Ammon's horn (tissue), 1 donor: ENCODE measurements around the gene OPN1SW.

Source experiments
- DNase-seq: peaks from one replicate; pipeline ENCODE4 v3.0.0-alpha.2; 2016; ENCODE audit warnings: low spot score

OPN1SW gene, protein sequence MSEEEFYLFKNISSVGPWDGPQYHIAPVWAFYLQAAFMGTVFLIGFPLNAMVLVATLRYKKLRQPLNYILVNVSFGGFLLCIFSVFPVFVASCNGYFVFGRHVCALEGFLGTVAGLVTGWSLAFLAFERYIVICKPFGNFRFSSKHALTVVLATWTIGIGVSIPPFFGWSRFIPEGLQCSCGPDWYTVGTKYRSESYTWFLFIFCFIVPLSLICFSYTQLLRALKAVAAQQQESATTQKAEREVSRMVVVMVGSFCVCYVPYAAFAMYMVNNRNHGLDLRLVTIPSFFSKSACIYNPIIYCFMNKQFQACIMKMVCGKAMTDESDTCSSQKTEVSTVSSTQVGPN

DNA sequence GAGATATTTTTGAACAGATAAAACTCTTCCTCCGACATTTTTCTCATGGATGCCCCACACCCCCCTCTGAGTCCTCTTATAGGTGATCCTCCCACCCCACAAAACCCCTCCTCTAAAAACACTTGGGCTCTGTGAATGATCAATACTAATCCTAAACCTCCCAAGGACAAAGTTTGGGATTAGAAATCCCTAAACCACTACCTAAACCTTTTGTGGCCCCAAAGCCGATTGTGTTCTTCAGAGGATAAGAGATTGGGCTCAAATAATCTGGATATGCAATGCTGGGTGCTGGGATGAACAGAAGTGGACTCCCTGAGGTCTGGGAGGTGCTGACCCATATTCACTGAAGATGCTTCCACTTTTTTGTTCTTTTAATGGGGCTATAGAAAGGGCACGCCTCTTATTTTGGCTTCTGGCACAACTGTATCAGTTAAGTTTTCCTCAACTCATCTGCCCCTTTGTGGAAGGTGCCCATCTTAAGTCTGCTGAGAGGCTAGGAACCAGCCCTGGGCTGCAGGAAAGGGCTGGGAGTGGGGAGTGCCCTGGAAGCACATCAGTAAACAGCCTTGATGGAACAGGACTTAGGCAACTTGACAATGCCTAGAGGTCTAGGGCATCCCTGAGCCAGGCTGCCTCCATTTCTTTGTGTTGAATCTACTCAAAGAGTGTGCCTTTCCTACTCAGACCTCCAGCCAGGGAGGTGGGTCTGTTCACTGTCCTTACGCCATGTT, at the start of gene OPN1SW:
Gene OPN1SW, minus strand, starts transcription at position 51 of the 731 bp plus-strand sequence. Its CDS starts 13 bp downstream, at position 38.
- no peak for DNase-seq

DNA sequence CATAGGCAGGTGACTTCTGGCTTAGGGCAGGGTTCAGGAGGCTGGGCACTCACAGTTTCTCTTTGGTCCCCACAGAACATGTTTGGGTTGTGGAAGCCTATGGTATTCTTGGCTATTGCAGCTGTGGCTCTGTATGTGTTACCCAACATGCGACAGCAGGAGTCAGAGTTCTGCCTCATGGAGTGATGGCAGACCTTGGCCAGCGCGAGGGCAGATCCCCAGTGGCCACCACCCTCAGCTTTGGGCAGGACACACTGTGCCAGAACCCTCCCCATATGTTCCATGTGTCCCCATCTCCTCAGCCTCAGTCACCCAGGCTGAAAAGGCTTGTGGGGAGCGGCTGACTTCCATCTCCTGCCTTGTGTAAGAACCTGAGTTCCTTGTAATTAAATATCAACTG, 46.1 kb upstream of the OPN1SW start:
- DNase-seq, result no peak

DNA sequence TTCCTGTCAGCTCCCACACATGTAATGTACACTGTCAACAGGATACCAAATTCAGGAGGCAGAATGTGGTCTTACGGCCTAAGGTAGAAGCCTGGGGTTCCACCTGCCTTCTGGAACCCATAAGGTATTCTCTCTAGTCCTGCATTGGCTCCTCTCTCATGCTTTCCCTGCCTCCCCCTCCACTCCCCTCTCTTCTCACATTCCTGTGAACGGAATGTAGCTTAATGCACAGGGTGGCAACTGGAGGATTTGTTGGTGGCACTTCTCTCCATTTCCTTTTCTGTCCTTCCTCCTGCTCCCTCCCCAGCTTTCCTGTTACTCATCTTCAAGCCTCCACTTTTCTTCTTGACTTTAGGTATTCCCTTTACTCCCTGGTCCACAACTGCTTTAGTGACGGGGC, 43.1 kb upstream of the OPN1SW start:
- DNase-seq, result no peak

DNA sequence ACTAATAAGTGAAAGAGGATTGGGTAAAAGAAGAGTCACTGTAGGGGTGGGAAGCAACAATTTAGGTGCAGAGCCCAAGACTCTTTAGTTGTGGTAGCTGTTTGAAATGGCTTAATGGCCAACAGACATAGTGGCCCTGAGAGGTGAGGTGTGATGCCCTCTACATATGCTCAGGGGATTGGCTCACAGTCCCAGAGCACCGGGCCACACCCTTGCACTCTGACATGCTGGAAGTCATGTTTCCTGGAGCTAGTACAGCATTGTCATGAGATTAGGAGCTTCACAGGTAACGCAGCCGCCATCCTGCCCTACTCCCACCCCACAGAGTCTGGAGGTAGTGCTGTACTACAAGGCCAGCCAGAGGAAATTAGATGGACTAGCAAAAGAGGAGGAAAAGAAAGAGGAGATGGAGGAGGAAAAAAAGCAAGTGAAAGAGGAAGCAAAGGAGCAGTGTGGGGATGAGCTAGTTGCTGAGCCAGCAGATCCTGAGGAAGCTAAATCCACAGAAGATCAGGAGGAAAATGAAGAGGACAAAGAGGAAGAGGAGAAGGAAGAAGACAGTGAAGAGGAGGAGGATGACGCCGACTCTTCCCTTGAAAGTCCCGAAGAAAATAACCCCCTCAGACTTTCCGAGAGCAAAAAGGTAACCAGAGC, 39.8 kb upstream of the OPN1SW start:
- no peak for DNase-seq

DNA sequence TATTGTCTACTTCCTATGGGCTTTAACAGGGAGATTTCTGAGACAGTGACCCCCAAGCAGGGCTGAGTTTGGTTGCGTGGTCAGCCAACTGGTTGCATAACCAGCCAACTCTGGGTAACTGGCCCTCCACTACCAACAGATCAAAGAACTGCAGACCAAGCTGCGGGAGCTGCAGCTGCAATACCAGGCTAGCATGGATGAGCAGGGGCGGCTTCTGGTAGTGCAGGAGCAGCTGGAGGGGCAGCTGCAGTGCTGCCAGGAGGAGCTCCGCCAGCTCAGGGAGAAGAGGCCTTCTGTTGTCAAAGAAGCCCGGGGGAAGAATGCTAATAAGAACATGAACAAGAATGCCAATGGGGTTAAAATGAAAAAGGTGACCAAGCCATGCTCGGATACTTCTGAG, 38.9 kb upstream of the OPN1SW start:
- peak; percentile 84 for DNase-seq

DNA sequence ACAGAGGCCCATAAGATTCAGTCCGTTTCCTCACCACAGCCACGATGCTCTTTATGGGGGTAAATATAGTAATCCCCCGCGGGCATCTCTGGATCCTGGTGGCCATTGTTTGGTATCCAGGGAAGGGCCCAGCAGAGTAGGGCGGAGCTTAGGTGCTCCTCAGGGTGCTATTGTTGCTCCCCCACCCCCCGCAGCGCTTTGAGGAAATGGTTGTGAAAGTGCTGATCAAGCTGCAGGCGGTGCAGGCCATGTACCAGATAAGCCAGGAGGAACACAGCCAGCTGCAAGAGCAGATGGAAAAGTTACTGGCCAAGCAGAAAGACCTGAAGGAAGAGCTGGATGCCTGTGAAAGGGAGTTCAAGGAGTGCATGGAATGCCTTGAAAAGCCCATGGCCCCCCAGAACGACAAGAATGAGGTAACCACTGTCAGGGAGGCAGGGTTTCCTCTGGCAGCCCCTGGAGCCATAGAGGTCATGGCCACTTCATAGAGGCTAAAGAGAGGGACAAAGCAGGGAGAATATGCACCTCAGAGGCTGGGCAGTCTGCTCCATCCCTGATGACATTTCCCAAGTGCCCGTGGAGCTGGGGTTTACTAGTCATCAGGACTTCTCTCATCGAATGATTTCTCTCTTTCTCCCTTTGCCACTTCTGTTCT, 37.0 kb upstream of the OPN1SW start:
- peak; percentile 67 for DNase-seq

DNA sequence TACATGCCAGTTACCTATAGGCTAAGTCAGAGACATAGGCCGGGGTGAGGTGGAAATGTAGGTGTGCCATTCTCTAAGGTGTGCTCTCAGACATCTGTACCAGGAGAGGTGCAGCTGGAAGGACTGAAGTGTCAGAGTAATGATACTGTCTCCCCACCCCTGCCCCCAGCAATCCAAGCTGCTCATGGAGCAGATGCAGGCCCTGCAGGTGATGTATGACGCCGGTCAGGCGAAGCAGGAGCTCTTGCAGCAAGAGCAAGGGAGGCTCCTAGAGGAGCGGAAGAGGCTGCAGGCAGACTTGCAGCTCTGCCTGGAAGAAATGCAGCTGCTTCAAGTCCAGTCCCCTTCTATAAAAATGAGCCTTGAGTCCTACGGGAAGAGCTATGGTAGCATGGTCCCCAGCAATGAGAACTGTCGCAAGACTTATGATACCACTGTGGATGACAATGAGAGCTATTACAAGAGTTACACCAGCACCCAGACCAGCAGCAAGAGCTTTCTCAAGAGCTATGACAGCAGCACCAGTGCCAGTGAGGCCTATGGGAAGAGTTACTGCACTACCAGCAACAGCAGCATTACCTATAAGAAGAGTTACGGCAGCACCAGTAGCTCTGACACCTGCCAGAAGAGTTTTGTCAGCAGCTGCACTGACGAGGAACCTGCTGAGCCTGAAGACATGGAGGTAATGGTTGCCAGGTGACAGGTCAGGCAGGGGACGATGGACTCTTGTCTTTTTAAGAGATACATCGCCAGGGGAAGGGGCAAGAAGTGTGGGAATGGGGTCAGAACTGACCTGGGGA, 36.2 kb upstream of the OPN1SW start:
- DNase-seq, result no peak

DNA sequence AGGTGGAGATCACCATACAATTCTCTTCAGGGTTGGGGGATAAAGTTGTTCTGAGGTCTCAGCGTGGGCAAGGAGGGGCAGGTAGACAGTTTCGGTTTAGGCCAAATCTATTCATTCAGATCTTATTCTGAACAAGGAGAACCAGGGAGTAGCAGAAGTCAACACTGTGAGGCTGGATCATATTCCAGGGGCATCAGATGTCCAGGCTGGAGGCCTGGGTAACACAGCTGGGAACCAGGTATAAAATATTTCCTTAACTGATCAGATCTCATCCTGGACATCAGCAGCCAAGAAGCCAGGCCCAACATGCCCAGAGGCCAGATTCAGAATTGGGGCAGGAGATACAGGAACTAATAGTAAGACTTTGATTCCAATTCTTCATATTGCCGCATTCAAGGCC, 35.4 kb upstream of the OPN1SW start:
- no peak for DNase-seq

DNA sequence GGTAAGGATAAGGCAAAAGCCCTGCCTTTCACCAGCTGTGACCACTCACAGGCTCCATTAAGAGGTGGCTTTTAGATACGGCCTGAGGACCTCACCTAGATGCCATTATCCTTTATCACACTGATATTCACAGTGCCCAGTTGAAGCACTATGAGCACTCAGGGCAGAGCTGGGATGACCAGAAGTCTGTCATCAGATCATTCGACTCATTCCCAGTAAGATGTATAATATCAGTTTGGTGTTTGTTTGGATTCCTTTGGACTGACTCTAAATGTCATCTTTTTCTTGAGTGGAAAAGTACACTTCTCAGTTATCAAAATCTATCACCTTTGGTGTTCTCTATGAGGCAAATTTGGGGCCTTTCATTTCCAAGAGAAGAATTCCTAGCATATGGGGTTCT, 34.9 kb upstream of the OPN1SW start:
- DNase-seq, result no peak

DNA sequence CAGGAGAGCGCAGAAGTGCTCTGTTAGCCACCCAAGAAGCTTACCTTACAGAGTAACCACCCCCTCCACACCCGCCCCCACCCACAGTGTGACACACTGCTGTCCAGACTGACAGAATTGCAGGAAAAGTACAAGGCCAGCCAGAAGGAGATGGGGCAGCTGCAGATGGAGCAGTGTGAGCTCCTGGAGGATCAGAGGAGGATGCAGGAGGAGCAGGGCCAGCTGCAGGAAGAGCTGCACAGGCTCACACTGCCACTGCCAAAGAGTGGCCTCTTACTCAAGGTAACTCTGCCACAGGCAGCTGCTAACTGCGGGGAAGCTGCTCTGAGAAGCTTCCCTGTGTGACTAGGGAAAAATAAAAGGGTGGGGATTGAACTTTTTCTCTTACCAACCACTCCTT, 33.8 kb upstream of the OPN1SW start:
- no peak for DNase-seq

DNA sequence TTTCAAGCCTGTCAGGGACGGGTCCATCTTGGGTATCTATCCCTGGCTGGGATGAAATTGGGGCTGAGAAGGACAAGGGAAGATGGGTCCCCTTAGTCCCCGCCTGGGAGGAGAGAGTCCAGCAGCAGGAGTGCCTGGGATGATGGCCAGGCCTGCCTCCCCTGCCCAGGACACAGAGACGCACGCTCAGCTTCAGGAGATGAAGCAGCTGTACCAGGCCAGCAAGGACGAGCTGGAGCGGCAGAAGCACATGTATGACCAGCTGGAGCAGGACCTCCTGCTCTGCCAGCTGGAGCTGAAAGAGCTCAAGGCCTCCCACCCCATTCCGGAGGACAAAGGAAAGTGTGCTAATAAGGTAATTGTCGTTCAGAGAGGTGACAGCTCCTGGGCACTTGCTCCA, 31.6 kb upstream of the OPN1SW start:
- no peak for DNase-seq

DNA sequence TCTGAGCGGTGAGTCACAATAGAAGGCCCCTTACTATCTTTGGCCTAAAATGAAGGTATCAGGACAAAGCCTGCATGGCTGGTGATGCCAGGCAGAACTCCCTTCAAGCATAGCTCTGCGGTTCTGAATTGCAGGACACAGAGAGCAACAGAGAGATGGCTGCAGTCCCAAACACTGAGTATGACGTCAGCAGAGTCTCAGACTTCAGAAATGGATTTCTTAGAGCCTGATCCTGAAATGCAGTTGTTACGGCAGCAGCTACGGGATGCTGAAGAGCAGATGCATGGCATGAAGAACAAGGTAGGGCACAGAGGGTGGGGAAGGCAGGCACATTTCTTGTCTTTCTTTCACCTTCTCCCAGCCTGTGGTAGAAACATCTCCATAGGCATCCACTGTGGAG, 29.6 kb upstream of the OPN1SW start:
- no peak for DNase-seq

DNA sequence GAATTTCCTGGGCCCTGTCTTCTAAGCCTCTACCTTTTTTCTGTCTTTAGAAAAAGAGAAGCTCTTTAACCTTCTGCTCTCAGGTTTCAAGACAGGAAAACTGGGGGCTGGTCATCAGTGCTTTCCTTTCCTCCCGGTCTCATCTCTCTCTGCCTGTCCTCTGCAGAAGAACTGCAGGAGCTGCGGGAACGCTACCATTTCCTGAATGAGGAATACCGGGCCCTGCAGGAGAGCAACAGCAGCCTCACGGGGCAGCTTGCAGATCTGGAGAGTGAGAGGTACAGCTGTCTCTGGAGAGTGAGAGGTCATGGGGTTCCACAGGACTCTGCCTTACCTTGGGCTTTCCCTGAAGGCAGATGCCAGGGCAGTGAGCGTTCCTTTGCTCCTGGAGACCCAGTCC, 28.9 kb upstream of the OPN1SW start:
- DNase-seq, result no peak

DNA sequence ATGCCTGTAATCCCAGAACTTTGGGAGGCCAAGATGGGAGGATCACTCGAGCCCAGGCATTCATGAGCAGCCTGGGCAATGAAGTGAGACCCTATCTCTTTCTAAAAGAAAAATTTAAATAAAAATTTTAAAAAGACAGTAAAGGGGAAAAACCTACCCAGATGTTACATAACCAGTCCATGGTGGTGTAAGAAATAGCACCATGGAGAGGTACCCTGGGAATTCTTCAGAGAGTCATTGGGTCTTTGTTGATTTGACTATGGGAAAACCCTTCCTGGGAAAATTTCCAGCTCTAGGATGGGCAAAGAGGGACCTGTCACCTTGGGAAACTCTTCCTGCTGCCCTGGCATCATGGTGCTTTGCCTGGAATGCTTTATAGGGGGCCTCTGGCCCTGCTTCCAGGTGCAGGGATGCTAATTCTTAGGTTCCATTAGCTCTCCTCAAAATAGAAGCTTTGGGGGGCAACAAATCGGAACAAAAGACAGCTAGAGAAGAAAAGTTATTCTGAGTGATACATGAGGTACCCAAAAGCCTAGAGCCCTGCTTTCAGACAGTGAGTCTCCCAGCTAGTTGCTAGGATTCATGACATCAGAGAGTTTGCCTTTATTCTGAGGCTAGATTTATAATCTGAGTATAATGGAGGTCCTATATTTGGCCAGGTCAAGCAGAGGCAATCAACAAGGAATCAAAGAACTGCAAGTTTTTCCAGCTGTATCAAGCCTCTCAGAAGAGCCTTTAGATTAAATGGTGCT, 26.2 kb upstream of the OPN1SW start:
- DNase-seq, result no peak

DNA sequence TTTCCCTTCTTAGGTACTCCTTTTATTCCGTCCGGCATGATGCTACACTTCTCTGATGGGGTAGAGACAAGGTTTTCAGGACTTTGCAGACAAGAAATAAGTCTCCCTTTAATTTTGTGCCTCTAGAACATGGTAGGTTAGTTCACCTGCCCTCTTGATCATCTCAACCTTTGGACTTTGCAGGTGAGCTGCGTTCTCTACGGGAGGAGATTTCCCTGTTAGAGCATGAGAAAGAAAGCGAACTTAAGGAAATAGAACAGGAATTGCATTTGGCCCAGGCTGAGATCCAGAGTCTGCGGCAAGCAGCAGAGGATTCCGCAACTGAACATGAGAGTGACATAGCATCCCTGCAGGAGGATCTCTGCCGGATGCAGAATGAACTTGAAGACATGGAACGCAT, 25.4 kb upstream of the OPN1SW start:
- DNase-seq, result no peak

DNA sequence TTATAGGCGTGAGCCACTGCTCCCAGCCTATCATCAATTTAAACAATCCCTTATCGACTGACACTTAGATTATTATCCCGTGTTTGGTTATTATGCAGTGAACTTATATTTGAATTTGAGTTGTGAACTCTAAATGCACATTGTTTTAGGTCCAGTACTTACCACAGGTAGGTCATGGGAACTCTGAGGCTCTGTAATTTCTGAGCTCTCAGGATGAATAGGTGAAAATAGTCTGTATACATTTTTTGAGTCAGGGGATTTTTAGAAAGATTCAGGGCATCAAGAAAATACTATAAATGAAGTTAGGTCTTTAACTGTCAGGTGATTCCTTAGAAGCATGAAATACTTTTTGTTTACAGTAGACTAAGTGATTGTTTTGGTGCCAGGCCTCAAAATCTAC, 25.0 kb upstream of the OPN1SW start:
- DNase-seq, result no peak

DNA sequence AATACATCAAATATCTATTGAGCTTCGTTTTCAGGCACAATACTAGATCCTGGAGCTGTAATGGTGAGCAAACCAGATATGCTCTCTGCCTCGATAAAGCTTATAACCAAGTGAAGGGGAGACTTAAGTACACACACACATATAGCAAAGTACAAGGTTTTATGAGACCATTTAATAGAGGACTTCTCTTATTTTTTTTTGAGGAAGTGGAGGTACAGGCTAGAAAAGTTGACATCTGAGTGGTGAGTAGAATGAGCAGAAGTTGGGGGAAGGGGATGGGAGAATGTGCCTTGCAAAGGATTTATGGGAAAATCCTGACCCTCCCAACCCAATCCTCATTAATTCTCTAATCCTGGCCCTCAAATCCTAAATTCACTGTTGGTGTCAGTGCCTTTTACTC, 23.9 kb upstream of the OPN1SW start:
- no peak for DNase-seq

DNA sequence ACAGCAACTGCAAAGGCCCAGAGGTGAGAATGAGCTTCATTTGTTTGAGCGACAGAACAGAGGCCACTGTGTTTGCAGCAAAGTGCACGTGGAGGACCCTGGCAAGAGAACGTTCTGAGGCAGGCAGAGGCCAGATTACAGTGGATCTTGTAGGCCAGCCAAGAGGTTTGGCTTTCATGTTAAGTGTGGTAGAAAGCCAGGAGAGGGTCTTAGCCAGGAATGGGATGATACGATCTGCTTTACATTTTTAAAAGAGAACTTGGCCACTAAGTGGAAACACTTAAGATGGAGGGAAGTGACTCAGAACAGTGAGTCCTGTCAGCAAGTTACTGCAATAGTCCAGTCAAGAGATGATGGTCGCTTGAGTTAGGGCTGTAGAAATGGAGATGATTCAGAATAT, 20.7 kb upstream of the OPN1SW start:
- no peak for DNase-seq

DNA sequence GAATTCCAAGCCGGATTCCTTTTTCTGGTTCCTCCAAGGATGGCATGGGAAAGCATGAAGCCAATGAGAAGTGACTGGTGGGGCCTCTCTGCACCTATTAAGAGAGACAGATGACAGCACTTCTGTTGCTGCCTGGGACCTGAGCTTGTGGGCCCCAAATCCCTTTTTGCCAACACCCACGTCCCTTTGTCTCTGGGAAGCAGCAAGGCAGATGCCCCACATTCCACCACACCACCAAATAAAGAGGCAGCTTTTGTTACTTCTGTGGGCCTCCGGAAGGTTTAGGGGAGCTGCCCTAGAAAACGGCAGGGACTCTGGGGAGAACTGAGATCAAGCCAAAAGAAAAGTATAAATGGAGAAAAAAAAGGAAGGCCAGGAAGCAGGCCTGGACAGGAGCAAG, 19.5 kb upstream of the OPN1SW start:
- DNase-seq, result no peak

DNA sequence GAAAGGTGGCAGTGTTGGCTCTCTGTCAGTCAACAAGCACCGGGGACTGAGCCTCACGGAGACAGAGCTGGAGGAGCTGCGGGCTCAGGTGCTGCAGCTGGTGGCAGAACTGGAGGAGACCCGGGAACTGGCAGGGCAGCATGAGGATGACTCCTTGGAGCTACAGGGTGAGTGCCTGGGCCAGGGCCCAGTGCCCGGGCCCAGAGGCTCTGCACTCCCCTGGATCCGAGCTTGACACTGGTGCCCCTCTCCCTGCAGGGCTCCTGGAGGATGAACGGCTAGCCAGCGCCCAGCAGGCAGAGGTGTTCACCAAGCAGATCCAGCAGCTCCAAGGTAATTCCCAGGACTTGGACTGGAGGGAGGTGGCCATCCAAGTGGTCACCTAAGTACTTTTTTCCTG, 18.8 kb upstream of the OPN1SW start:
- DNase-seq, result no peak

DNA sequence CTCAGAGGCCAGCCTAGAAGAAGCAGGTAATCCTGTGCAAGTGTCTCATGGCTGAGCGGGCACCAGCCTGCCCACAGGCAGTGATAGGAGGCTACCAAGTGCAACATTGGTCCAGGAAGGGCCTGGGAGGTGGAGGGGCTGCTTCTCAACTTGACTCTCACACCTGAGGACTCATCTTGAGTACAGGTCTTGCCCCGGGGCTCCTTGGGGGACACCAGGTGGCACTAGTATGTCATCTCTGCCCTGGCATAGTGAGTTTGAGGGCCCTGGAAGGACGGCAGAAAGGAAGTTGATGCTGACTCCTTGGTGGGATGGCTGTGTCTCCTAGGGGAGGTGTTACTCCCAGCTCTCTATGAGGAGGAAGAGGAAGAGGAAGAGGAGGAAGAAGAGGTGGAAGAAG, 18.4 kb upstream of the OPN1SW start:
- DNase-seq, result no peak
